Fibroblast of pulmonary artery (primary cell): ENCODE measurements around the gene P2RY6.

Source experiments
- DNase-seq: peaks from one replicate; pipeline ENCODE4 v3.0.0-alpha.2; 2010; ENCODE audit warnings: low read depth
- H3K4me3 ChIP-seq: replicated peaks from 2 replicates; pipeline ENCODE4 v1.5.1; 2011; ENCODE audit warnings: low read depth, mild to moderate bottlenecking, control low read depth, low read length, moderate library complexity
- CTCF ChIP-seq: IDR thresholded peaks from 2 replicates; pipeline ENCODE4 v1.5.1; 2011; ENCODE audit warnings: mild to moderate bottlenecking, control low read depth, low read length, inconsistent platforms; ENCODE audit errors: missing control alignments

P2RY6 gene

GRCh38 chr11:73311394-73311869 lies 39.3 kb downstream of the P2RY6 start:
- no peak for TF ChIP-seq CTCF
- DNase-seq: no peak
- H3K4me3 ChIP-seq: peak overlapping the region; percentile 51

- H3K4me3 ChIP-seq: peak overlapping the region; percentile 51
- no peak for DNase-seq
- TF ChIP-seq CTCF: no peak
Measured at GRCh38 chr11:73312036-73312435, 39.9 kb downstream of the P2RY6 start.

- TF ChIP-seq CTCF: no peak
- DNase-seq: no peak
- peak overlapping the region; percentile 51 for H3K4me3 ChIP-seq
Measured at GRCh38 chr11:73312851-73313327, 40.8 kb downstream of the P2RY6 start.

- peak overlapping the region; percentile 51 for H3K4me3 ChIP-seq
- DNase-seq: no peak
- no peak for TF ChIP-seq CTCF
Measured at GRCh38 chr11:73313652-73314051, 41.5 kb downstream of the P2RY6 start.

GRCh38 chr11:73314117-73314961 lies 42.2 kb downstream of the P2RY6 start:
- no peak overlapping the region for H3K4me3 ChIP-seq
- DNase-seq: peak; percentile 73
- no peak for TF ChIP-seq CTCF

- TF ChIP-seq CTCF: no peak
- H3K4me3 ChIP-seq: no peak overlapping the region
- no peak for DNase-seq
Measured at GRCh38 chr11:73315293-73316020, 43.3 kb downstream of the P2RY6 start.
